Measurements from ENCODE around the gene BICDL2. TPM values are rescaled to one million over a fixed set of nuclear protein-coding genes. Genes with fewer than 3 reads are reported as not detected.

Gene BICDL2
- total and polyA plus RNA-seq, 2 of the 8 experiments (the other 6 are each of a cell fraction or from before 2014, with no cell fraction given): 7.3 to 15.9 TPM

DNA sequence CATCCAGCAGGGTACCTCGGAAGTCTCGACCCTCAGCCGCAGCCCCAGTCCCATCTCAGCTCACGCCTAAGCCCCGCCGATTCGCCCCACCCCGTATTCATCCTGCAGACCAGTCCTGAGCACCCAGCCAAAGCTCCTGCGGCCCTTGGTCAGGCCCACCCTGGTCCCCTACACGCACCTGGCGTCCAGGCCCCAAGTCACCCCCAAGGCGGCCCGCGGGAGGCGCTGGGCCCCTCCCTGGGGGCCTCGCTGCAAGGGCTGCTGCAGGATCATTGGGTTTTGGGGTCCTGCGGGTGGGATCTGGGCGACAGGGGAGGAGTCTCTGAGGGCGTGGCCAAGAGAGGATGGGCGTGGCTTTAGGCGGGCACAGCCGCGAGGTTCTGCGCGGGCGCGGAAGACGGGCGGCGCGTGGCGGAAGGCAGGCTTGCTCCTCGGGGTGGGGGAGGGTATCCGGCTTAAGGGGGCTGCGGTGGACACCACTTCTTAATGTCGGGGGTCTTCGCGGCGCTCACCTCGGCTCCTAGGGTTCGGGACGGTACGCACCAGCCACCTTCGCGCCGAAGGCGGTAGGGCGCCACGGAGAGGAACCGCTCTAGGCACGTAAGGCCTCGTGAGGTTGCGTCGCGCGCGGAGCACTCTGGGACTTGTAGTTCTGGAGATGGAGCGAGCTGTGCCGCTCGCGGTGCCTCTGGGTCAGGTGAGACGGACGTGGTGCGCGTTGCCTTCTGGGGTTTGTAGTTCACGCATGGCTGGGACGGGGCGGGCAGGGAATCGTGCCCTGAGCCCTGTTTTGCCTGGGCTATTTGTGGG is 12.9 kb downstream of the BICDL2 start, which contains the start of the genes HCFC1R1 and THOC6:
Gene HCFC1R1, minus strand, starts transcription at position 274 of the 810 bp plus-strand sequence. Its CDS starts 1 bp downstream, at position 273.
Gene THOC6, plus strand, starts transcription at position 367 of the 810 bp plus-strand sequence. Its CDS starts 292 bp downstream, at position 659.
- Histone ChIP-seq H3K4me3 (ENCODE audit: extremely low read depth in 1 of 4, insufficient read depth in 2 of 4, low read depth in 3 of 4, low read length in 4 of 4) (peak within 1 kb of the TSS; percentile 39 to 97 (median 94)), H4K5ac (ENCODE audit: insufficient read length, low read depth, low read length) (peak within 1 kb of the TSS; percentile 83), H4K91ac (replicated peaks; ENCODE audit: insufficient read length, low read length) (peak within 1 kb of the TSS; percentile 94), H3K14ac (ENCODE audit: insufficient read length) (no peak within 1 kb of the TSS), H3K27me3 (replicated peaks in 1 of 4; ENCODE audit: control insufficient read depth in 3 of 4, extremely low read depth in 1 of 4, insufficient read depth in 3 of 4, low read length in 3 of 4) (no peaks in the 10 kb centered on the region), H3K23ac (ENCODE audit: insufficient read length) (no peak within 1 kb of the TSS), H3K9ac (replicated peaks in 1 of 4; ENCODE audit: extremely low read depth in 1 of 4, low read depth in 3 of 4, low read length in 3 of 4) (peak within 1 kb of the TSS; percentile 46 to 89 (median 70)), H3K79me1 (ENCODE audit: low read depth, low read length) (no peaks in the 10 kb centered on the region), H3K23me2 (ENCODE audit: low read depth, low read length) (peaks cover 19% of the 10 kb centered on the region; the same call in 1 of the 2 replicates), H2AK5ac (ENCODE audit: low read depth, low read length) (0 out of 2 replicates have a peak within 1 kb of the TSS, but pooled peaks have one; percentile 94), H3K4me2 (ENCODE audit: insufficient read depth in 1 of 2, low read depth in 2 of 2, low read length in 2 of 2) (peak within 1 kb of the TSS; percentile 83 to 88), H2AFZ (ENCODE audit: low read length) (no peak within 1 kb of the TSS), H2BK120ac (replicated peaks; ENCODE audit: low read depth, low read length) (peak within 1 kb of the TSS; percentile 65), H2BK20ac (ENCODE audit: low read length) (0 out of 2 replicates have a peak within 1 kb of the TSS, but pooled peaks have one; percentile 61), H2BK12ac (ENCODE audit: low read depth, low read length) (peak within 1 kb of the TSS; percentile 96), H3K18ac (ENCODE audit: extremely low read depth, low read length) (peak within 1 kb of the TSS; percentile 93), H2BK5ac (ENCODE audit: low read depth, low read length) (peak within 1 kb of the TSS; percentile 97), H3K56ac (replicated peaks; ENCODE audit: insufficient read length, low read depth, low read length) (peak within 1 kb of the TSS; percentile 87), H3K36me3 (ENCODE audit: control insufficient read depth in 2 of 4, insufficient read depth in 4 of 4, low read length in 3 of 4) (peaks cover 0 to 19% (median 11%) of the 10 kb centered on the region in 4 experiments; a peak in 7 of 8 replicates), H2BK15ac (ENCODE audit: low read length) (peak within 1 kb of the TSS; percentile 81; the same call in 1 of the 2 replicates), H4K20me1 (replicated peaks in 1 of 2; ENCODE audit: control insufficient read depth in 1 of 2, insufficient read depth in 2 of 2, low read length in 2 of 2) (peaks cover 6 to 24% of the 10 kb centered on the region in 2 experiments), H4K8ac (ENCODE audit: extremely low read depth, insufficient read depth, low read length) (peak within 1 kb of the TSS; percentile 94; the same call in 1 of the 2 replicates), H3K79me2 (ENCODE audit: control insufficient read depth in 1 of 2, insufficient read depth in 2 of 2, low read length in 2 of 2) (peaks cover 0 to 4% of the 10 kb centered on the region in 2 experiments; a peak in 1 of 4 replicates), H3K4me1 (replicated peaks in 1 of 4; ENCODE audit: control insufficient read depth in 3 of 4, insufficient read depth in 4 of 4, low read length in 3 of 4) (peaks cover 0 to 23% (median 20%) of the 10 kb centered on the region in 4 experiments; a peak in 6 of 7 replicates), H3K27ac (ENCODE audit: low read depth, low read length) (peak within 1 kb of the TSS; percentile 94), H3K4ac (replicated peaks; ENCODE audit: insufficient read length, low read depth, low read length) (peak within 1 kb of the TSS; percentile 75), H3K9me3 (ENCODE audit: insufficient read depth in 2 of 2, low read depth in 1 of 2, low read length in 1 of 2) (no peaks in the 10 kb centered on the region)
- 2% methylated on average over 43 of the region's 69 CpGs; no CpG with 5 or more reads in 1 of the 2 experiments for whole genome bisulfite sequencing, 2 experiments (ENCODE audit: extremely low coverage in 1 of 2, insufficient coverage in 1 of 2, insufficient read length in 1 of 2, insufficient replicate concordance in 2 of 2, low coverage in 1 of 2, low lambda C conversion rate in 2 of 2, missing lambda C conversion rate in 1 of 2)
- ChIA-PET POLR2A (ENCODE audit: partially characterized antibody) (interaction anchor here (0.8 to 35.7 kb wide), 14 partner anchors 5 to 147 kb away, joined by 3 to 1808 read pairs (median 24); partner anchors contain the start of genes BICDL2, CLDN6, CLDN9 and HCFC1R1), CTCF (ENCODE audit: partially characterized antibody) (interaction anchor here (1.2 to 23.8 kb wide), 6 partner anchors 8 to 127 kb away, joined by 3 to 639 read pairs (median 4); partner anchors contain the start of gene CLDN9)
- FAIRE-seq (peak; percentile 90), DNase-seq (ENCODE audit: low read depth in 1 of 2, low spot score in 2 of 2) (peak; percentile 97 to 98)
- TF ChIP-seq NANOG (IDR thresholded peaks at IDR 0.05; ENCODE audit: insufficient read depth, low read depth, low read length, poor library complexity, severe bottlenecking): no peak
- peak; percentile 98 for TF ChIP-seq POLR2AphosphoS5 (IDR thresholded peaks at IDR 0.05; ENCODE audit: low read depth, low read length)
- no peak for TF ChIP-seq SP2 (IDR thresholded peaks at IDR 0.05; ENCODE audit: low read length)
- peak; percentile 42 for TF ChIP-seq KDM4A (IDR thresholded peaks at IDR 0.05; ENCODE audit: low read depth, low read length, severe bottlenecking)
- peak; percentile 96 for TF ChIP-seq SIX5 (IDR thresholded peaks at IDR 0.05; ENCODE audit: low read depth, low read length)
- TF ChIP-seq POLR2A (IDR thresholded peaks at IDR 0.05; ENCODE audit: control extremely low read depth in 1 of 2, low read depth in 2 of 2, low read length in 2 of 2): peak; percentile 86 to 89
- TF ChIP-seq CEBPB (IDR thresholded peaks at IDR 0.05; ENCODE audit: low read depth, low read length): 0 out of 2 replicates have a peak, but pooled peaks have one; percentile 32
- TF ChIP-seq EP300 (IDR thresholded peaks at IDR 0.05; ENCODE audit: borderline replicate concordance in 1 of 2, low read depth in 2 of 2, low read length in 2 of 2): no peak
- TF ChIP-seq KDM1A (IDR thresholded peaks at IDR 0.05; ENCODE audit: borderline replicate concordance, low read length): no peak
- 0 out of 2 replicates have a peak, but pooled peaks have one; percentile 74 for TF ChIP-seq RBBP5 (IDR thresholded peaks at IDR 0.05; ENCODE audit: borderline replicate concordance, low read depth, low read length)

All from H1 (cell line).